DOHH2 (cell line): Measurements from ENCODE around the gene MVB12B.

Source experiments
- CTCF ChIP-seq: fragments of 200-600 bp; sonication (generic); IDR thresholded peaks from one replicate; pipeline ENCODE4 v1.5.1; 2014; ENCODE audit warnings: antibody characterized with exemption, mild to moderate bottlenecking, low read depth, low read length; ENCODE audit not compliant: poor library complexity, severe bottlenecking
- EZH2phosphoT487 ChIP-seq: fragments of 200-600 bp; sonication (generic); IDR thresholded peaks from 2 replicates; pipeline ENCODE4 v1.6.1; 2017; ENCODE audit warnings: borderline replicate concordance, mild to moderate bottlenecking, antibody characterized with exemption, low read length, moderate library complexity, mixed read lengths

- TF ChIP-seq CTCF (no peak), EZH2phosphoT487 (no peak)
Observed at GRCh38 chr9:126413391-126414068, 86.9 kb downstream of the MVB12B start.
